ENCODE data around the gene RAB44. TPM values are rescaled to one million over a fixed set of nuclear protein-coding genes. Genes with fewer than 3 reads are reported as not detected.
"Not testable (repeated sequence)": the region's sequence is repeated elsewhere in the genome, so short reads cannot be mapped to it uniquely, and the experiment has no call there.

RAB44 gene
- total RNA-seq, 1 donor from 2014 or later: 0.62 TPM

GRCh38 chr6:36685926-36686667, 11.5 kb upstream of the RAB44 start:
- DNase-seq: no peak

- no peak for DNase-seq
These were observed 10.7 kb upstream of the RAB44 start for GRCh38 chr6:36686668-36687513.

- DNase-seq: no peak
These were observed 9.4 kb upstream of the RAB44 start for GRCh38 chr6:36688063-36688738.

GRCh38 chr6:36688739-36689075, 8.9 kb upstream of the RAB44 start:
- DNase-seq: no peak

- DNase-seq: no peak
These were observed 6.6 kb upstream of the RAB44 start for GRCh38 chr6:36691011-36691410.

GRCh38 chr6:36691612-36692011, 6.0 kb upstream of the RAB44 start:
- no peak for DNase-seq

- no peak for DNase-seq
These were observed 5.4 kb upstream of the RAB44 start for GRCh38 chr6:36692220-36692619.

GRCh38 chr6:36692861-36693702, 4.5 kb upstream of the RAB44 start:
- DNase-seq: peak; percentile 50

- DNase-seq: no peak
These were observed 3.0 kb upstream of the RAB44 start for GRCh38 chr6:36694616-36695015.

- DNase-seq: no peak
These were observed 2.2 kb upstream of the RAB44 start for GRCh38 chr6:36695414-36695813.

- no peak for DNase-seq
These were observed 570 bp downstream of the RAB44 start for GRCh38 chr6:36698196-36698595.

GRCh38 chr6:36698871-36699271, 1.2 kb downstream of the RAB44 start:
- no peak for DNase-seq

GRCh38 chr6:36699348-36699747, 1.7 kb downstream of the RAB44 start:
- DNase-seq: no peak

- DNase-seq: no peak
These were observed 2.6 kb downstream of the RAB44 start for GRCh38 chr6:36700071-36700812.

GRCh38 chr6:36700831-36701230, 3.2 kb downstream of the RAB44 start:
- DNase-seq: no peak

- DNase-seq: no peak
These were observed 3.9 kb downstream of the RAB44 start for GRCh38 chr6:36701401-36701991.

GRCh38 chr6:36702656-36703055, 5.0 kb downstream of the RAB44 start:
- DNase-seq: no peak

- DNase-seq: no peak
These were observed 5.5 kb downstream of the RAB44 start for GRCh38 chr6:36703081-36703606.

GRCh38 chr6:36703982-36704381, 6.4 kb downstream of the RAB44 start:
- no peak for DNase-seq

GRCh38 chr6:36704961-36705577, 7.4 kb downstream of the RAB44 start:
- DNase-seq: not testable (repeated sequence)

Data from tongue (tissue), 2 donors.